NAMALWA (cell line): ENCODE data around the gene NQO2.
"Not testable (repeated sequence)": the region's sequence is repeated elsewhere in the genome, so short reads cannot be mapped to it uniquely, and the experiment has no call there.

Source experiments
- DNase-seq: peaks from one replicate; pipeline ENCODE4 v3.0.0-alpha.2; 2015; ENCODE audit warnings: low spot score

NQO2 gene

DNA sequence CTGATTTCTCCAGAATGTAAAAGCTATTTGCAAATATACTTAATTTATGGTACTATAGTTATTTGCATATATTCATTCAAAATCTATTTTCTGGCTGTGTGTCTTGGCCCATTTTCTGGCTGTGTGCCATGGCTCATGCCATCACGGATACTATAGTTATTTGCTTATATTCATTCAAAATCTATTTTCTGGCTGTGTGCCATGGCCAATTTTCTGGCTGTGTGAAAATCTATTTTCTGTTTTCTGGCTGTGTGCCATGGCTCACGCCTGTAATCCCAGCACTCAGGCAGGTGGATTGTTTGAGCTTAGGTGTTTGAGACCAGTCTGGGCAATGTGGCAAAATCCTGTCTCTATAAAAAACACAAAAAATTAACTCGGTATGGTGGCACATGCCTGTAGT lies 39.7 kb downstream of the NQO2 start:
- DNase-seq, result no peak

- DNase-seq, result no peak
Observed at GRCh38 chr6:3041147-3041546, 41.5 kb downstream of the NQO2 start.

DNA sequence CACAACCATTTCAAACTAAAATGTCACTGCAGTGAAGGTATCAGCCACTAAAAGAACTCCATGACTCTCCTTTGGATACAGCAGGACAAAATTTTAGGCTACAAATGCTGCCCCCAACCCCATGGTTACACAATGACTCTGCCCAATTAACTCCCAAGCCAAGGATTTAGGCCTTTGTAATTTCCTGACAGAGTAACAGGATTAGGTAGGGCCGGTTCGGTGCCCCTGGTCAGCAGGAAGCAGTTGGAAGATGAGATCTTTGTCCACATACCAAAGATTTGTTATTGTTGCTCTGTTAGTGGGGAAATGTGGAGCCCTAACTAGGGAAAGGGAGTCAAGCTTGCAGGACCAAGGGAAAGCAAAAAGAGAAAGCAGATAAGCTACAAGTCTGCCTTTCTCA lies 41.9 kb downstream of the NQO2 start:
- DNase-seq, result no peak

GRCh38 chr6:3045369-3045768 lies 45.7 kb downstream of the NQO2 start:
- peak; percentile 35 for DNase-seq

- DNase-seq, result no peak
Observed at GRCh38 chr6:3045777-3046176, 46.1 kb downstream of the NQO2 start.

DNA sequence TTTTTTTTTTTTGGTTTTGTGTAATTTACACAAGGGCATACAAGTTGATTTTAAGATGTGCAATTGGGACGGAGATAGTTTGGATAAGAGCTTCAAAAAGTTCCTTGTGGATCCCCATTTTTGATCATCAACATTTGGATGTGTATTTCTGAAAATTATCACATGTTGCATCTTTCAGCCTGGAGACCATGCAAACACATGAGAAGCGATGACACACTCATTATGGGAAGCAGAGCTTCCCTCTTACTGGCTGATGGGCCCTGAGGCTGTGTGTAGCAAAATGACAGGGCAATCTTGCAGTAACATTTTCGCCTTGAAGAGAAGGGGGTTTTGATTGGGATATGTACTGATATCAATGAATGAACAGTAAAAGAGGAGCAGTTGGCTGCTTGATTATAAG lies 46.6 kb downstream of the NQO2 start:
- no peak for DNase-seq

DNA sequence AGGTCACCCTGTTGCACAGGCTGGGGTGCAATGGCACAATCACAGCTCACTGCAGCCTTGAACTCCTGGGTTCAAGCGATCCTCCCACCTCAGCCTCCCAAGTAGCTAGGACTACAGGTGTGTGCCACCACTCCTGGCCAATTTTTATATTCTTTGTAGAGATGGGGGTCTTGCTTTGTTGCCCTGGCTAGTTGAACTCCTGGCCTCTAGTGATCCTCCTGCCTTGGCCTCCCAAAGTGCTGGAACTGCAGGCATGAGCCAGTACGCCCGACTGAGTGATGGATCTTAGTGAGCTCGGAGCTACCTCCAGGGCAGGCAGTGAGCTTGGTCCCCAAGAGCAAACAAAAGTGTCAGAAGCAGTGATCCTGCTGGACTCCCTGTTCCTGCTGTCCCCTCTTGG lies 48.3 kb downstream of the NQO2 start:
- not testable (repeated sequence) for DNase-seq

- DNase-seq, result no peak
Observed at GRCh38 chr6:3052481-3053230, 53.0 kb downstream of the NQO2 start.

GRCh38 chr6:3053231-3053508 lies 53.5 kb downstream of the NQO2 start:
- DNase-seq, result no peak

GRCh38 chr6:3054229-3055157 lies 54.8 kb downstream of the NQO2 start:
- not testable (repeated sequence) for DNase-seq

GRCh38 chr6:3055158-3055499 lies 55.4 kb downstream of the NQO2 start:
- not testable (repeated sequence) for DNase-seq

DNA sequence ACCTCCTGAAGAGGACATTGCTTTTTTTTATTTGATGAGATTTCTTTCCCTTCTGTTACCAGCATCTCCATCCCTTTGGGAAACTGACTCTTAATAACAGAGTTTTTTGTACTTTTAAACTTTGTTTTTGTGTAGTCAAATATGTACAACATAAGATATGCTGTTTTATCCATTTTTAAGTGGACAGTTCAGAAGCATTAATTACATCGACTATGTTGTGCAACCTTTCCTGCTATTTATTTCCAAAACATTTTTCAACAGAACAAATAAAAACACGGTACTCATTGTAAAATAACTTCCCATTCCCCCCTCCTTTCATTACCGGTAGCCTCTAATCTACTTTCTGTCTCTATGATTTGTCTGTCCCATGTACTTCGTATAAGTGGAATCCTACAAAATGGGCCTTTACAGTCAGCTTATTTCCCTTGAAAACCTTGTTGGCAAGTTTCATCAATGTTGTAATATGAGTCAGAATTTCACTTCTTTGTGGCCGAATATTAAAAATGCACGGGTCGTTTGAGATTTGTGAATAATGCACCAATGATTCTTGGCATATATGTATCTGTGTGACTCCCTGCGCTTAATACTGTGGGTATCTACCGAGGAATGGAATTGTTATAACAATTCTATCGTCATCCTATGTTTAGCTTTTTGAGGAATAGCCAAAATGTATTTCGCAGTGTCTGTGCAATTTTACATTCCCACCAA lies 57.5 kb downstream of the NQO2 start:
- DNase-seq, result no peak

- no peak for DNase-seq
Observed at GRCh38 chr6:3058957-3059356, 59.3 kb downstream of the NQO2 start.

GRCh38 chr6:3060092-3060491 lies 60.4 kb downstream of the NQO2 start:
- DNase-seq, result not testable (repeated sequence)

DNA sequence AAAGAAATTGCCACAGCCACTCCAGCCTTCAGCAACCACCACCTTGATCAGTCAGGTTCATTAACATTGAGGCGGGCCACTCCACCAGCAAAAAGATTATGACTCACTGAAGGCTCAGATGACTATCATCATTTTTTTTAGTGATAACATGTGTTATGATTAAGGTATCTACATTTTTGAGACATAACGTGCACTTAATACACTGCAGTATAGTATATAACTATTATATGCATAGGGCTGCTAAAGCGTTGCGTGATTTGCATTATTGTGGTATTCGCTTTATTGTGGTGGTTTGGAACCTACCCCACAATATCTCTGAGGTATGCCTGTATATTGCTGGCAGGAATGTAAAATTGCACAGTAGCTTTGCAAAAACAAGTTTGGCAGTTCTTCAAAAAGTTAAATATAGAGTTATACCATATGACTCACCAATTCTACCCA lies 61.8 kb downstream of the NQO2 start:
- no peak for DNase-seq

- not testable (repeated sequence) for DNase-seq
Observed at GRCh38 chr6:3063340-3063732, 63.6 kb downstream of the NQO2 start.

- no peak for DNase-seq
Observed at GRCh38 chr6:3063733-3064700, 64.3 kb downstream of the NQO2 start.

DNA sequence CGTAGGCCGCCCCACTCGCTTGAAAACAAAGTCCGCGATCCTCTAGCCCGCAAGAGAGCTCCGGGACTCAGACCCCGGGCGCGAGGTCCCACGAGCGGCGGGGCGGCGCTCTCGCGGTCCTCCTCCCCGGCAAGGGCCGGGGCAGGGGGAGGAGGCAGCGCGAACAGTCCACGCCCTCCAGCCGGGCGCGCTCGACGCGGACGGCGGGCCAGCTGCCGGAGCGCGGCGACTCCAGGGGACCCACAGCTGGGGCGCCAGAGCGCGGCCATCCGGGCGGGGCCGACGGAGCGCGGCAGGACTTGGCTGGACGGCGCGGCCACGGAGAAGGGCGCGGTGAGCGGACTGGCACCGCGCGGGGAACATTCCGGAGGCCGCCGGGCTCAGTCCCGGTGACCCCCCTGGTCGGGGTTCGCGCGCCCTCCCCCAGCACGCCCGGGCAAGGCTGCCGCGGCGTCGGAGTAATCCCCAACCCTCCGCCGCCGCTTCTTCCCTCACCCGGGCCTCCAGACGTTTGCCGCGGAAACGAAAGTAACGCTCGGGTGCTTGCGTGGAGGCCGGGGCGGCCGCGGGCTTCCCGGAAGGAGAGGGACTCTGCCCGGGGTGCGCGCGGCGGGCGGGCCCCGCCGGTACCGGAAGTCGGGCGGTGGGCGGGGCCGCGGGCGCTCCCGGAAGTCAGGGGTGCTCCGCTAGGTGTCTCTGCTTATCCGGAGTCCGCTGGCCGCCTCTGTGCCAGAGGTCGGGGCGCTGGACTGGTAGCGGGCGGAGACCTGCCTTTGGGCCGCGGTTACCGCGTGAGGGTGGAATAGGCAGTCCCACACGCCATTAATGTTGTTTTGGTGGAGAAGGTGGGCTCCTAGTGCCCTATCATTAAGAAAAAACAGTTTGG lies 68.9 kb downstream of the NQO2 start, which contains the start of gene RIPK1:
RIPK1 (plus strand) TSS at position 166 of the 886 bp plus-strand sequence. CDS start 8,330 bp downstream, outside the sequence.
- peak; percentile 91 for DNase-seq
